ENCODE results near the gene KIFC1.

KIFC1 gene

GRCh38 chr6:33410711-33411631 is 19.3 kb downstream of the KIFC1 start, which contains the start of gene PHF1:
Gene PHF1 (plus strand): TSS chr6:33411014. CDS start chr6:33412264, 1,250 bp downstream.
- no peak for DNase-seq (ENCODE audit: low read depth in 2 of 2)

- no peak for DNase-seq (ENCODE audit: low read depth in 2 of 2)
These were observed 20.0 kb downstream of the KIFC1 start for GRCh38 chr6:33411632-33412005.

- no peak for DNase-seq (ENCODE audit: low read depth in 2 of 2)
These were observed 20.8 kb downstream of the KIFC1 start for GRCh38 chr6:33412140-33413009.

- no peak for DNase-seq (ENCODE audit: low read depth in 2 of 2)
These were observed 21.9 kb downstream of the KIFC1 start for GRCh38 chr6:33413241-33414120.

GRCh38 chr6:33414592-33415271 is 23.1 kb downstream of the KIFC1 start:
- no peak for DNase-seq (ENCODE audit: low read depth in 2 of 2)

- no peak for DNase-seq (ENCODE audit: low read depth in 2 of 2)
These were observed 24.2 kb downstream of the KIFC1 start for GRCh38 chr6:33415831-33416230.

GRCh38 chr6:33416386-33417127 is 24.9 kb downstream of the KIFC1 start:
- peak in 1 of 2 donors; percentile 33 for DNase-seq (ENCODE audit: low read depth in 2 of 2)

- no peak for DNase-seq (ENCODE audit: low read depth in 2 of 2)
These were observed 25.7 kb downstream of the KIFC1 start for GRCh38 chr6:33417128-33417902.

- peak; percentile 93 to 99 for DNase-seq (ENCODE audit: low read depth in 2 of 2)
These were observed 26.5 kb downstream of the KIFC1 start, which contains the start of gene CUTA for GRCh38 chr6:33417903-33418689. Gene CUTA (minus strand): TSS chr6:33418107. CDS start chr6:33418000, 107 bp downstream.

- DNase-seq (ENCODE audit: low read depth in 2 of 2): peak in 1 of 2 donors; percentile 56
These were observed 27.2 kb downstream of the KIFC1 start for GRCh38 chr6:33418690-33419291.

GRCh38 chr6:33419580-33420490 is 28.2 kb downstream of the KIFC1 start, which contains the start of gene SYNGAP1:
Gene SYNGAP1 (plus strand): TSS chr6:33420065. CDS start chr6:33420265, 200 bp downstream.
- peak; percentile 43 to 49 for DNase-seq (ENCODE audit: low read depth in 2 of 2)

- DNase-seq (ENCODE audit: low read depth in 2 of 2): no peak
These were observed 29.1 kb downstream of the KIFC1 start for GRCh38 chr6:33420491-33421343.

GRCh38 chr6:33421344-33421643 is 29.7 kb downstream of the KIFC1 start:
- no peak for DNase-seq (ENCODE audit: low read depth in 2 of 2)

- DNase-seq (ENCODE audit: low read depth in 2 of 2): no peak
These were observed 32.2 kb downstream of the KIFC1 start for GRCh38 chr6:33423777-33424176.

- DNase-seq (ENCODE audit: low read depth in 2 of 2): no peak
These were observed 33.4 kb downstream of the KIFC1 start for GRCh38 chr6:33424855-33425667.

Measured in stimulated activated CD4-positive, alpha-beta T cell treated with anti-CD3 and anti-CD28 coated beads, Interleukin-4, amount 100 ng/mL, for 48 hours (primary cell).